Superior temporal gyrus (tissue), 1 donor: ENCODE data around the gene AKT2.
"Not testable (repeated sequence)": the region's sequence is repeated elsewhere in the genome, so short reads cannot be mapped to it uniquely, and the experiment has no call there.

Experiments used
- DNase-seq: peaks from one replicate; pipeline ENCODE4 v3.0.0-alpha.2; 2016; ENCODE audit errors: extremely low spot score

AKT2 gene

GRCh38 chr19:40219029-40219428 lies 66.1 kb downstream of the AKT2 start:
- DNase-seq, result not testable (repeated sequence)

GRCh38 chr19:40217934-40218890 lies 66.9 kb downstream of the AKT2 start, which contains the start of gene TTC9B:
Gene TTC9B (minus strand): TSS chr19:40218384. CDS start chr19:40218381, 3 bp downstream.
- peak; percentile 37 for DNase-seq

- DNase-seq, result no peak
Measured at GRCh38 chr19:40217027-40217810, 67.9 kb downstream of the AKT2 start.

GRCh38 chr19:40216777-40217026 lies 68.4 kb downstream of the AKT2 start:
- no peak for DNase-seq

- no peak for DNase-seq
Measured at GRCh38 chr19:40216013-40216776, 69.0 kb downstream of the AKT2 start.

GRCh38 chr19:40214936-40215335 lies 70.2 kb downstream of the AKT2 start:
- DNase-seq, result no peak

GRCh38 chr19:40213882-40214570 lies 71.1 kb downstream of the AKT2 start:
- DNase-seq, result no peak

- no peak for DNase-seq
Measured at GRCh38 chr19:40213251-40213829, 71.8 kb downstream of the AKT2 start.

- no peak for DNase-seq
Measured at GRCh38 chr19:40210889-40211288, 74.3 kb downstream of the AKT2 start.

GRCh38 chr19:40208602-40209001 lies 76.5 kb downstream of the AKT2 start:
- DNase-seq, result no peak

- no peak for DNase-seq
Measured at GRCh38 chr19:40205760-40206159, 79.4 kb downstream of the AKT2 start.

- DNase-seq, result no peak
Measured at GRCh38 chr19:40204381-40204780, 80.8 kb downstream of the AKT2 start.

GRCh38 chr19:40200341-40201099 lies 84.6 kb downstream of the AKT2 start:
- DNase-seq, result no peak

- DNase-seq, result no peak
Measured at GRCh38 chr19:40198272-40198990, 86.7 kb downstream of the AKT2 start.

GRCh38 chr19:40193587-40193849 lies 91.6 kb downstream of the AKT2 start:
- DNase-seq, result no peak

- DNase-seq, result no peak
Measured at GRCh38 chr19:40192758-40193586, 92.2 kb downstream of the AKT2 start.

- DNase-seq, result no peak
Measured at GRCh38 chr19:40191836-40192646, 93.1 kb downstream of the AKT2 start.
